DND-41 (cell line): Measurements from ENCODE around the gene GRK3.

Source experiments
- CTCF ChIP-seq: IDR thresholded peaks from 2 replicates; pipeline ENCODE4 v1.5.1; 2012; ENCODE audit warnings: borderline replicate concordance, low read length, moderate library complexity, mild to moderate bottlenecking; ENCODE audit not compliant: poor library complexity, severe bottlenecking; ENCODE audit errors: extremely low read depth
- EZH2 ChIP-seq: IDR thresholded peaks from 3 replicates; pipeline ENCODE4 v1.6.1; 2012; ENCODE audit warnings: borderline replicate concordance, low read depth, mild to moderate bottlenecking, moderate library complexity, low read length, inconsistent platforms; ENCODE audit not compliant: severe bottlenecking

GRCh38 chr22:25555586-25555985, 8.9 kb upstream of the GRK3 start:
- no peak for TF ChIP-seq CTCF
- no peak for TF ChIP-seq EZH2
